ENCODE measurements around the gene WNK3.

- TF ChIP-seq SP1 (IDR thresholded peaks at IDR 0.05) = no peak
- no peak for TF ChIP-seq ARNT (IDR thresholded peaks at IDR 0.05)
- no peak for TF ChIP-seq HDGF (IDR thresholded peaks at IDR 0.05; ENCODE audit: borderline replicate concordance)
- TF ChIP-seq TARDBP (IDR thresholded peaks at IDR 0.05) = no peak
- no peak for TF ChIP-seq LEF1 (IDR thresholded peaks at IDR 0.05; ENCODE audit: borderline replicate concordance)
- no peak for TF ChIP-seq FOXA1 (IDR thresholded peaks at IDR 0.05)
- TF ChIP-seq L3MBTL2 (conservative IDR thresholded peaks at IDR 0.05) = no peak
- TF ChIP-seq SUZ12 (IDR thresholded peaks at IDR 0.05) = no peak
- TF ChIP-seq PKNOX1 (IDR thresholded peaks at IDR 0.05) = no peak
- no peak for TF ChIP-seq NFRKB (IDR thresholded peaks at IDR 0.05)
- TF ChIP-seq CTBP1 (IDR thresholded peaks at IDR 0.05; ENCODE audit: borderline replicate concordance) = no peak
These were observed 127.3 kb downstream of the WNK3 start for GRCh38 chrX:54230435-54231148.
